ENCODE data around the gene C1orf115. TPM values are rescaled to one million over a fixed set of nuclear protein-coding genes. Genes with fewer than 3 reads are reported as not detected.

Gene C1orf115, protein sequence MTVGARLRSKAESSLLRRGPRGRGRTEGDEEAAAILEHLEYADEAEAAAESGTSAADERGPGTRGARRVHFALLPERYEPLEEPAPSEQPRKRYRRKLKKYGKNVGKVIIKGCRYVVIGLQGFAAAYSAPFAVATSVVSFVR
- total RNA-seq: 47.3 and 93.7 TPM in 2 replicates

DNA sequence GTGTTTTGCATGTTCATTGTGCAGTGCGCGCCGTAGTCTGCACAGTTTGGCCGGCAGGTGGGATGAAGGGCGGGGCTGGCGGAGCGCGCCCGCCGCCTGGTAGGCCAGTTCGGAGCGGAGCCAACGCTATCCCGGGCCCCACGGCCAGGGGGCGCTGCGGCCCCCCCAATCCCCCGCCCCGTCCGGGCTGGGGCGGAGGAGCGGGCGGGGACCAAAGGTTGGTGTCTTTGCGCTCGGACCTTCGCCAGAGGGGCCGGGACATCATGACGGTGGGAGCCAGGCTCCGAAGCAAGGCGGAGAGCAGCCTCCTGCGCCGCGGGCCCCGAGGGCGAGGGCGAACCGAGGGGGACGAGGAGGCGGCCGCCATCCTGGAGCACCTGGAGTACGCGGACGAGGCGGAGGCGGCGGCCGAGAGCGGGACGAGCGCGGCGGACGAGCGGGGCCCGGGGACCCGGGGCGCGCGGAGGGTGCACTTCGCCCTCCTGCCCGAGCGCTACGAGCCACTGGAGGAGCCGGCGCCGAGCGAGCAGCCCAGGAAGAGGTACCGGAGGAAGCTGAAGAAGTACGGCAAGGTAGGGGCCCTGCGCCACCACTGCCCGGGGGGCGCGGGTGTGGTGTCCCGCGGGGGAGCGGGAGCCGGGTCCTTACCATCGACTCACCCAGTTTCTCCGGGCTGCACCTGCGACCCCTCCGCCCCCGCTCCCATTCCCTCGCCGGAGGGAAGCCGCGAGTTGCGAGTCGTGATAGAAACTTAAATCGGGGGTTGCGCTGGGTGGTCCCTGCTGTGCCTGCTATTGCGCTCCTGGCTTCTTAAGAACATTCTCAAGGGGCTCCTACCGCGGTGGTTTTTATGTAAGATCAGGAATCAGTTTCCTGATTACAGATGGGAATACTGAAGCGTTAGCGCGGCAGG is at the start of gene C1orf115:
TSS of gene C1orf115 (plus strand) at position 224 of the 913 bp plus-strand sequence. CDS start at position 264, 40 bp downstream.

GRCh38 chr1:220748089-220748934 is 58.1 kb downstream of the C1orf115 start, which contains the start of gene MTARC2:
Gene MTARC2, plus strand, starts transcription at chr1:220748322. Its CDS starts 210 bp downstream, at chr1:220748532.

Other genes starting within 250 kb of the C1orf115 start
- gene MARK1, start 162.2 kb upstream of the C1orf115 start, total RNA-seq: 0.32 and 4.3 TPM in 2 replicates
- gene MTARC2, start 58.0 kb downstream of the C1orf115 start, total RNA-seq: 4.7 and 14.7 TPM in 2 replicates
- gene MTARC1, start 96.5 kb downstream of the C1orf115 start, total RNA-seq: 3.8 and 6.2 TPM in 2 replicates
- gene HLX, start 189.1 kb downstream of the C1orf115 start, total RNA-seq: 21.0 and 68.6 TPM in 2 replicates